ENCODE measurements around the gene ZNF530.

ZNF530 gene

DNA sequence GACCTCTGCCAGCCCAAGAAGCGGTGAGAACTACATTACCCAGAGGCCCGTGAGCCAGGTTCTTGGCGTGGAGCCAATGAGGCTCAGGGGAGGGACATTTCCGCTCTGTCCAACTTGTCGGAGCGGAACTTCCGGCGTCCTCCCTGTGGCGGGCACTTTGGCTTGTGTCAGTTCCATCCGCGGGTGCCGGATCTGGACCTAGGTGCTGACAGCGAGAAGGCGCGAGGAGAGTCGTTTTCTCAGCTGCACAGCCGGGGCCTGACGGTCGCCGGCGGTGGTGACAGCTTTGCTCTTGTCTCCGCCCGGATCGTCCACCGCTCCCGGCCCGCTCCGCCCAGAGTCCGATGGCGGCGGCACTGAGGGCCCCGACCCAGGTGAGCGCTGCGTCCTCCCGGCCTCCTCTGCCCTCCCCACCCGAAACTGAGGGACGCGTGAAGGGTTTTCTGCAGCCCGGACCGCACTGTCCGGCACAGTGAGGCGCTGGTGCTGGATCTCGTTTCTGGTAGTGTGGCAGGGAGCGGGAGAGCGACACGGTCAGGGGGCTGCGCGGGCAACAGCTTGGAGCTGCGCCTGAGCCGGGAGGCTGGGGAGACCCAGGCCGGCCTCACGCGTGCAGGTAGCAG lies at the start of gene ZNF530:
Gene ZNF530 (plus strand): TSS at position 125 of the 623 bp plus-strand sequence. CDS start 4,461 bp downstream, outside the sequence.
- DNase-seq (ENCODE audit: low spot score), result peak; percentile 90

DNA sequence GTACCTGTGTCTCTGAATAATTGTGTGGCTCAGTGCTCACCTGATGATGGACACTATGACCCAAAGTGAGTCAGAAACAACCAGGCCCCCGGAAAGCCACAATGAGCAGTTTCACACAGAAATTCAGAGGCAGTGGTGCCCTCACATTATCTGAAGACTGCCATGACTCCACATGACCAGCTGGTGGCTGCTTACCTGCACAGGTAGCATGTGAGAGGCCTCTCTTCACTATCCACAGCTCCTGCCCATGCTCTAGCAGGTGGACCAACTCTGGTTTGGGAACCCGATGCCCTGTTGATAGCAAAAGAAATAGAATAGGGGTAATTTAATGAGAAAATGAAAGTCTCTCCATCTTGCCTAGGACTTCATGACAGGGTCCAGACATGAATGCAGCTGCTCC lies 47.3 kb upstream of the ZNF530 start:
- DNase-seq (ENCODE audit: low spot score), result no peak

DNA sequence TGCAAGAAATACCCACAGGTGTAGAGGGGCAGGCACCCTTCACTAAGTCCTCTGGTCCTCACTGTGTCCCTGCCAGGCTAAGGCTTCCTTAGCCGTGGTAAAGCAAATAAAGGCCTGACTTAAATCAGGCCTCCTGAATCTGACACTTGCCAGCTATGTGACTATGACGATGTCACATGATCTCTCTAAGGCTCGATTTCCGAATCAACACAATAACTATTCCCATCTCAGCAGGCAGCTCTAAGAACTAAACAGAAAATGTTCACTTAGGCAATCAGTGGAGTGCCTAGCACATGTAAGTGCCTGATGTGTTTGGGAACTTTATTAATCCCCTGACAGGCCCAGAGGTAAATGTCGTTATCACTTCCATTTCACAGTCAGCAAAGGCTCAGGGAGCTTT lies 42.0 kb upstream of the ZNF530 start:
- no peak for DNase-seq (ENCODE audit: low spot score)

GRCh38 chr19:57558525-57558924 lies 41.2 kb upstream of the ZNF530 start:
- DNase-seq (ENCODE audit: low spot score), result no peak

- peak; percentile 54 for DNase-seq (ENCODE audit: low spot score)
These were observed 40.7 kb upstream of the ZNF530 start for GRCh38 chr19:57559008-57559403.

- DNase-seq (ENCODE audit: low spot score), result peak; percentile 89
These were observed 40.2 kb upstream of the ZNF530 start, which contains the start of gene ZNF550 for GRCh38 chr19:57559404-57560025. Gene ZNF550, minus strand, starts transcription at chr19:57559863. Its CDS starts 181 bp downstream, at chr19:57559682.

DNA sequence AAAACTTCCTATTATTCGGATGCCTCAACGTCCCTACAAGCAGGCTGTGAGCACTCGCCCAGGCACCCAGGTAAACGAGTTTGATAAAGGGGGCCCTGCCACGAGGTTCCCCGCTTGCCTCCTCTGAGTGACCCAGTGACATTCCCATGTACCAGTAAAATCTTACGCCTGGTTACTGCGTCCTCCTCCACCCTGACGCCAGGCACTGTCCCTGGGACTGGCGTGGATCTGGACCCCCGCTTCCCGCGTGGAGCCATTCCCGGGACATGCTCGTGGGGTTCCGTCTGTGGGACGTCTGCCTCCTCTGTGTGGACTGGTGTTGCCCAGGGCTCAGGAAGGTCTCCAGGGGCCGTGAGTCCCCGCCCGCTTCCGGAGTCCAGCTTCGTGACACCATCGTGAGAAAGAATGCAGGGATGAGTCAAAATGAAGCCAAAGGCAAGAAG lies 39.6 kb upstream of the ZNF530 start:
- DNase-seq (ENCODE audit: low spot score), result no peak

GRCh38 chr19:57563547-57563946 lies 36.1 kb upstream of the ZNF530 start:
- DNase-seq (ENCODE audit: low spot score), result no peak

DNA sequence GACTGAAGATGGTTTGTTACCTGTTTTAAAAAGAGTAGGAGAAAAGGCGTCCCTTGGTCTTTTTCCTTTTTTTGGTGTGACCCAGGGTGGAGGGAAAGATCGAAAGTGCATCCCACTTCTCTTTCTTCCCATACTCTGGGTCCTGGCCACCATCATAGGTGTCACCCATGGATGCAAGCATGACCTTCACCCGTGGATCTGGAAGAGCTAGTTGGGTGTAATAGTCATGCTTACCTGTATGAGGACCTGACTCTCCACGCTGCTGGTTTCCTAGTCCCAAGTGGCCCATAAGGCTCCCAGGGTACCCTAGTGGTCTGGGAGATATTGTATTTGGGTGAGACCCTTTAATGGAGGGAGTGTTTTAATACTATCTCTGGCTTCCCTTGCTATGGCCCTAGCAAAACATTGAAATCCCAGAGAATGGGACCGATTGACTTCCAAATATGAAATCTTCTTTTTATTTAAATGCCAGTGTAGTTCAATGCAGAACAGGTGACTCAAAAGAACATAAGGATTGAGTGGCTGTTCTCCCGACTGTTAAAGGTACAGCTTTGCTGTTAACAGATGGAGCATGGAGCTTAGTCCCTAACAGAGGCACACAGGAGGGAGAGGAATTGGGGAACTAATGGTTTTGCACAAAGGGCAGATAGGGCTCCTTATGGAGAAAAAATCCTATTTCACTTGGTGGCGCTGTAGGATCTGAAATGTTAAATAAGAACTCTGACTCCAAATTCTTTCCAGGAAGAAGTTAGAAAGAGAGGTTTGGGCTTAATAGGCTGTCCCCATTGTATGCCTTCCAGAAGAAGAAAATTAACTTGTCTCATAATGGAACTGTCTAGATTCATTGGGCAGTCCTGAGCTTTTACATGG lies 33.1 kb upstream of the ZNF530 start:
- no peak for DNase-seq (ENCODE audit: low spot score)

DNA sequence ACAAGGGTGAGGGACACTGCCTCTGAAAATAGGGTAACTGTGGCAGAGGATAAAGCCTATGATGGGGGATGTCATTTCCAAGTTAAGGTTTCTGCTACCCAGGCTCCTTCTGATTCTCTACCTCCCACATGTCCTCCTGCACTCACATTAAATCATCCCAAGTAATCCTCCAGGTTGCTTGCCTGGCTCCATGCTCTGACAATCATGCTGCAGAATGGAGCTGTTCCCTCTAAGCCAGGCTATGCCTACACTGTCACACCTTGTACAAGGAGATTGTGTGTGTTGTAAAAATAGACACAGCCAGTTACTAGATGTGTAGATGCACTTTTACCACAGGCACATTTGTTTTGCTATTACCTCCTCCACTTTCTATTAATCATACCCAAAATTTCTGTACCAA lies 29.0 kb upstream of the ZNF530 start:
- DNase-seq (ENCODE audit: low spot score), result no peak

DNA sequence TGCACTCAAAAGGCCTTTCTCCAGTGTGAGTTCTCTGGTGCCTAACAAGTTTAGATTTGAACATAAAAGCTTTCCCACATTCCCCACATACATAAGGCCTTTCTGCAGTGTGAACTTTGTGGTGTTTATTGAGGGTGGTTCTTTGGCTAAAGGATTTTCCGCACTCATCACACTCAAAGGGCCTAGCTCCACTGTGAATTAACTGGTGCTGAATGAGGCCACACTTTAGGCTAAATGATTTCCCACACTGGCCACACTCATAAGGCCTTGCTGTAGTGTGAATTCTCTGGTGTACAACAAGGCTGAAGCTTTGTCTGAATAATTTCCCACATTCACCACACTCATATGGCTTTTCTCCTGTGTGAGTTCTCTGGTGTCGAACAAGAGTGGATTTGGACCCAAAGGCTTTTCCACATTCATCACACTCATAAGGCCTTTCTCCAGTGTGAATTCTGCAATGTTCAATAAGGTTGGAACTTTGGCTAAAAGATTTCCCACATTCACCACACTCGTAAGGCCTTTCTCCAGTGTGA lies 27.2 kb upstream of the ZNF530 start:
- no peak for DNase-seq (ENCODE audit: low spot score)

DNA sequence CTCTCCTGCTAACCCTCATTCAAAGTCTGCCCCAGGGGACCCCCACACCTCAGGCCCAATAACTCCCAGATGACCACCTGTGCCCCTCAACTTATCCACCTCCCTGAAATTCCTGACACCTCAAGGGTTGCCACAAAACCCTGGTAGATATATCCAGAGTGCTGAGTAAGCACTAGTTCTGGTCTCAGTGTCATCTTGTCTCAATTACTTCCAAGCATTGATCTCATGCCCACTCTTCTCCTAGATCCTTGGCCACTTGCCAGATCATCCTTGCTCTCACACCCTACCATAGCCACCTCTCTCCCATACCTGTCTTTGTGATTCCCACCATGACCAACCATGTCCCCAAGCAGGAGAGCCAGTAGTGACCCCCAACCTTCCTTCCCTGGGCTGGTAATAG lies 23.0 kb upstream of the ZNF530 start:
- no peak for DNase-seq (ENCODE audit: low spot score)

DNA sequence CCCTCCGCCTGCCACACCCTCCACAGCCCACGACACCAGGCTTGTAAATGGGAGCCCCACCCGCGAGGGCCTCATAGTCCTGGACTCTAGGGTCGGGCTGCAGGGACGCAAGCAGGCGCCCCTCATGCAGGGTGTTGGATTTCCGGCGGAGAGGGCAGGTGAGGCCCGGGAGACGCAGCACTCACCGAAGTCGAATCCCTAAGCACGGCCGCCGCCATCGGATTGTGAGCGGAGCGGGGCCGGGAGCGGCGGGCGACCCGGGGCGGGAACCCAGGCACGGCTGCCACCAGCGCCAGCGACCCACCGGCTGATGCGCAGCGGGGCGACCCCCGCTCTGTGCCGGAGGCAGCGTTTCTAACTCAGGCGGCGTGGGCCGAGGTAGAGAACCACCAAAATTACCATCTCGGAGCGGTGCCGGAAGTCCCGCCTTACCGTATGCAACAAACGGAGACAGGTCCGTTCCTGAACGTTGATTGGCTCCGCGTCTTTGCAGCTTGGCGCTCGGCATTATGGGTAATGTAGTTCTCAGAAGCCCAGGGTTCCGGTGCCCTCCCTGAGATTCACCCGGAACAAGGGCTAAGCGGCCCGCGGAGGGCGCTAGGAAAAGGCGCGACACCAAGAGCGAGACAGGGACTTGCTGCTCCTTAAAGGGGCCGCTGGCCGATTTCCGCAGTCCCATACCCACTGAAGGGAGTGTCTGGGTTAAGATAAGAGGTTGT lies 21.0 kb upstream of the ZNF530 start, which contains the start of gene ZNF416:
Gene ZNF416 (minus strand): TSS at position 425 of the 719 bp plus-strand sequence. CDS start 207 bp downstream, at position 218.
- DNase-seq (ENCODE audit: low spot score), result peak; percentile 96

GRCh38 chr19:57583104-57583520 lies 16.6 kb upstream of the ZNF530 start:
- peak; percentile 53 for DNase-seq (ENCODE audit: low spot score)

DNA sequence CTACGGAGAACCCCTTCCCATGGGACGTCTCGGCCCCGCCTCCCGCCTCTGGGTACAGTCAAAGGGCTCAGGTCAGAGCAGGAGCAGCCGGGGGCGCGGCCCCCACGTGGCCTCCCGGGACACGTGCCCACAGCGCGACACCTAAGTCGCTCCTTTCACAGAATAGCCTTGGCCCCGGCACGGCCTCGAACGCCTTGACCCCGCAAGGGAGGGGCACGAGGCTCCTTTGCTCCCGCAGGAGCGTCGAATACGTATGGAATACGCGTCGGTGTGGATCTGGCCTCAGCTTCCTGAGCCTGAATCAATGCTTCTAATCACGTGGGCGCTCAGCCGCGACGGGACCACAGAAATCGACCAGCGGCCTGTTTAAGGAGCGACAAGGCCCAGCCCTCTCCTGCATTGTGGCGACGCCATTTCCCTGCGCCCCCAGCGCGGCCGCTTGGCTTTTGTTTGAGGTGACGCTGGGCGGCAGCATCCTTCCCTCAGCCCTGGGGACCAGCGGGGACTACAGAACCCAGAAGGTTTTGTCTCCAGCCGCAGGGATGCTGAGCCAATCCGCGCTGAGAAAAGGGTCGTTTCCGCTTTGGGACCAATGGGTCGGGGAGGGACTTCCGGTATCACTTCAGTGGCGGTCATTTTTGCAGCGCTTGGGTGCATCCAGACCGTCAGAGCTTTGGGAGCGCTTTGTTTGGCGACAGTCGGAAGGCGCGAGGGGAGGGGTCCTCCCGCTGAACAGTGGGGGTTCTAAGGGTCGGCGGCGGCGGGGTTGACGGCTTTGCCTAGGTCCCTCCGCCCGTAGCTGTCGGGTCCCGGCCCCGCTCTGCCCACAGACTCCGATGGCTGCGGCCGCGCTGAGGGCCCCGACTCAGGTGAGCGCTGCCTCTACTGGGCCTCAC lies 15.9 kb upstream of the ZNF530 start, which contains the start of gene ZIK1:
Gene ZIK1 (plus strand): TSS at position 625 of the 896 bp plus-strand sequence. CDS start 212 bp downstream, at position 837.
- DNase-seq (ENCODE audit: low spot score), result peak; percentile 94

GRCh38 chr19:57587529-57587928 lies 12.2 kb upstream of the ZNF530 start:
- no peak for DNase-seq (ENCODE audit: low spot score)

- DNase-seq (ENCODE audit: low spot score), result no peak
These were observed 316 bp upstream of the ZNF530 start for GRCh38 chr19:57599377-57599760.

DNA sequence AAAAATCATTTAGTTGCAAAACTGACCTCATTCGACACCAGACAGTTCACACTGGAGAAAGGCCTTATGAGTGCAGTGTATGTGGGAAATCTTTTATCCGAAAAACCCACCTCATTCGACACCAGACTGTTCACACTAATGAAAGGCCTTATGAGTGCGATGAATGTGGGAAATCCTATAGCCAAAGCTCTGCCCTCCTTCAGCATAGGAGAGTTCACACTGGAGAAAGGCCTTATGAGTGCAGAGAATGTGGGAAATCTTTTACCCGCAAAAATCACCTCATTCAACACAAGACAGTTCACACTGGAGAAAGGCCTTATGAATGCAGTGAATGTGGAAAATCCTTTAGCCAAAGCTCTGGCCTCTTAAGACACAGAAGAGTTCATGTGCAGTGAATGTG lies 7.2 kb downstream of the ZNF530 start:
- DNase-seq (ENCODE audit: low spot score), result no peak

- no peak for DNase-seq (ENCODE audit: low spot score)
These were observed 11.4 kb downstream of the ZNF530 start for GRCh38 chr19:57611113-57611512.

GRCh38 chr19:57613941-57614743 lies 14.5 kb downstream of the ZNF530 start, which contains the start of gene ZNF134:
Gene ZNF134, plus strand, starts transcription at chr19:57614242. Its CDS starts 5,227 bp downstream, at chr19:57619469.
- DNase-seq (ENCODE audit: low spot score), result peak; percentile 89
